Stimulated activated CD4-positive, alpha-beta T cell treated with anti-CD3 and anti-CD28 coated beads, Interleukin-12 subunit alpha, Interleukin-12 subunit beta, amount 100 ng/mL, for 24 hours (primary cell): ENCODE data around the gene ZFP57.
A peak's percentile ranks its signal among the peaks of the same experiment; 100 is the strongest.

Experiments used
- DNase-seq, 2 experiments: peaks; one replicate each; pipeline ENCODE4 v3.0.0-alpha.2; 2020; ENCODE audit warnings: low read depth in 2 of 2

The ZFP57 gene

GRCh38 chr6:29655658-29656057, 25.3 kb downstream of the ZFP57 start:
- DNase-seq: no peak

DNA sequence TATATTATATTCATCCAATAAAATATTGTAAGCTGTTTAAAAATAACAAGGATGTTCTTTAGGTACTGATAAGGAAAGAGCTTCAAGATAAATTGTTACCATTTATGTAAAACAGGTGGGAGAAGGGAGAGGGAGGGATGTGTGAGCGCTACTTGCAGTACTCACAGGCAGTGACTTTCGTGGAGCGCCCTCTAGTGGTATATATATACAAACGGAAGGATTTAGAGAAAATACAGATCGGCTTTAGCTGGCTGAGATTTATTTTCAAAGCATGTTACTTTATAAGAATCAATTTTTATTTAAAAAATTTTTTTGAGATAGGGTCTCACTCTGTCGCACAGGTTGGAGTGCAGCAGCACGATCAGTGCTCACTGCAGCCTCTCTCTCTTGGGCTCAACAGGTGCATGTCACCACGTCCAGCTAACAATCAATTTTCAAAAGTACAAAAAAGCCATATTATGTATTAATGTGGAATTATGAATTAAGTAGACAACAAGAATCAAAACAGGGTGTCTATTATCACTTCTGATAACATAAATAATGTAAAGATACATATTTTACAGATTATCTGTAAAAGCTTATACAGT, 27.4 kb downstream of the ZFP57 start:
- DNase-seq: no peak

GRCh38 chr6:29652198-29652584, 28.8 kb downstream of the ZFP57 start:
- DNase-seq: no peak

DNA sequence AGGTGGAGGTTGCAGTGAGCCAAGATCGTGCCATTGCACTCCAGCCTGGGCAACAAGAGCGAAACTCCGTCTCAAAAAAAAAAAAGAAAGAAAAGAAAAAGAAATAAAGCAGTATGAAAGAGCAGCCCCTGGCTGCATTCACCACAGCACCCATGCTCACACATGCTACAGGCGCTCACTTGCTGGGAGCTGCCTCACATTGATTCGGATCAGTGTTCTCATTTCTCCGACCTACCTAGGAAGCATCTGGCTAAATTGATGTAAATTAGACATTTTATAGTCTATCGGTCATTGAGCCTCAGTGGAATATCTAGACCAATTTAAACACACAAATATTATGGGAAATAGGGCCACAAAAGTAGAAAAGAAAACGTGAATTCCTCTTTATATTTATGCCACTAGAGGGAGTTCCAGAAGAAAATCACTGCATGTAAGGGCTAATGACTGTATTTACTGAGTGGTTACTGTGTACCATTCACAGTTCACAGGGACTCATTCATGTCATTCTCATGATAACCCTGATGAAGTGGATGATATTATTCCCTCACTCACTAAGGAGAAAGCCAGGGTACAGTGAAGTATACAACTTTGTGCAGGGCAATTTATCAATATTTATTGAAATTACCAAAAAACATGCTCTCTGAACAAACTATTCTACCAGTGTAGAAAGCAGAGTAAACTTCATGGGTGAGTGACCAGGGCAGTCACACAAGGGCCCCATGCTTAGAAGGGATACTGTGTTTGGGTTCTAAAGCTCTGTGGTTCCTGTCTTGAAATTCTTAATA, 29.3 kb downstream of the ZFP57 start:
- DNase-seq: no peak

GRCh38 chr6:29649701-29650673, 31.0 kb downstream of the ZFP57 start:
- DNase-seq: peak; percentile 94 to 99

GRCh38 chr6:29647927-29648642, 32.9 kb downstream of the ZFP57 start:
- no peak for DNase-seq

GRCh38 chr6:29641430-29642148, 39.4 kb downstream of the ZFP57 start:
- DNase-seq: no peak

DNA sequence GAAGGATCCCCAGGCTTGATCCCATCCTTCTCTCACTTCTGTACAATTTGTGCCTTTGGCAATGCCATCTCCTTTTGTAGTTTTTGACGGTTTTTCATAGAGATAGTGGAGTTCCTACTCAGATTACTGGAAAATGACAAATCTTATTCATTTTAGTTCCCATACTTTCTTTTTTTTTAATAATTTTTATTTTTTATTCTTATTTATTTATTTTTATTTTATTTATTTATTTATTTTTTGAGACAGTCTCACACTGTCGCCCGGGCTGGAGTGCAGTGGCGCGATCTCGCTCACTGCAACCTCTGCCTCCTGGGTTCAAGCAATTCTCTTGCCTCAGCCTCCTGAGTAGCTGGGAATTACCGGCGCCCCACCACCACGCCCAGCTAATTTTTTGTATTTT, 43.7 kb downstream of the ZFP57 start:
- no peak for DNase-seq

- DNase-seq: no peak
Measured at GRCh38 chr6:29633534-29633905, 47.4 kb downstream of the ZFP57 start.

DNA sequence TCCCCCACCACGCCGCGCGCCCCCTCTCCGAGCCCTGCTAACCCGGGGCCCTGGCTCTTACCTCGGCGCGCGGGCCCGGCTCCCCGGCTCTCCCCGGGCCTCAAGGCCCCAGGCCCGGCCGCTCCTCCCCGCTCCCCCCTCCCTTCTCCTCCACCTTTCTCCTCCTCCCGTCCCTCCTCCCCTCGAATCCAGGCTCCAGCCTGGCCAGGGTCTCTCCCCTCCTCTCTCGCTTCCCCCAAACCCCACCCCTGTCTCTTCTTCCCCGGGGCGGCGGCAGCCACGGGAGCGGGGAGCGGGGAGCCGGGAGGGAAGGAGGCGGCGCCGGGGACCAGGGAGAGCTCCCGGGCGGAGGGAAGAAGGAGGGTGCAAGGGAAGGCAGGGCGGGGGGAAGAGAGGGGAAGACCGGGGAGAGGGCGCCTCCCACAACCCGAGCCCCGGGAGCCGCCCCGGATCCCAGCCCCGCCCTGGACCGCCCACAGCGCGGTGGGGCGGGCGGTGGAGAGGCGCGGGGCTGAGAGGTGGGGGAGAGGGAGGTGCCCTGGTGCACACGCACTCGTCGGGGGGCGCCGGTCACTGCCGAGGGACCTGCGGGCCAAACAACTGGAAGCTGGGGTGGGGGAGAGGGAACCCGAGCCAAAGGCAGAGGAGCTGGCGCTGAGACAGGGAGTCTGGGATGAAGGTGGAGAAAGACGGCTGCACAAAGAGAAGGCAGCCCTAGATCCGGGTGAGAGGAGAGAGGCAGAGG, 48.0 kb downstream of the ZFP57 start, which contains the start of gene GABBR1:
Gene GABBR1, minus strand, starts transcription at position 395 of the 745 bp plus-strand sequence. CDS start 798 bp downstream, outside the sequence.
- DNase-seq: peak; percentile 49 to 70

DNA sequence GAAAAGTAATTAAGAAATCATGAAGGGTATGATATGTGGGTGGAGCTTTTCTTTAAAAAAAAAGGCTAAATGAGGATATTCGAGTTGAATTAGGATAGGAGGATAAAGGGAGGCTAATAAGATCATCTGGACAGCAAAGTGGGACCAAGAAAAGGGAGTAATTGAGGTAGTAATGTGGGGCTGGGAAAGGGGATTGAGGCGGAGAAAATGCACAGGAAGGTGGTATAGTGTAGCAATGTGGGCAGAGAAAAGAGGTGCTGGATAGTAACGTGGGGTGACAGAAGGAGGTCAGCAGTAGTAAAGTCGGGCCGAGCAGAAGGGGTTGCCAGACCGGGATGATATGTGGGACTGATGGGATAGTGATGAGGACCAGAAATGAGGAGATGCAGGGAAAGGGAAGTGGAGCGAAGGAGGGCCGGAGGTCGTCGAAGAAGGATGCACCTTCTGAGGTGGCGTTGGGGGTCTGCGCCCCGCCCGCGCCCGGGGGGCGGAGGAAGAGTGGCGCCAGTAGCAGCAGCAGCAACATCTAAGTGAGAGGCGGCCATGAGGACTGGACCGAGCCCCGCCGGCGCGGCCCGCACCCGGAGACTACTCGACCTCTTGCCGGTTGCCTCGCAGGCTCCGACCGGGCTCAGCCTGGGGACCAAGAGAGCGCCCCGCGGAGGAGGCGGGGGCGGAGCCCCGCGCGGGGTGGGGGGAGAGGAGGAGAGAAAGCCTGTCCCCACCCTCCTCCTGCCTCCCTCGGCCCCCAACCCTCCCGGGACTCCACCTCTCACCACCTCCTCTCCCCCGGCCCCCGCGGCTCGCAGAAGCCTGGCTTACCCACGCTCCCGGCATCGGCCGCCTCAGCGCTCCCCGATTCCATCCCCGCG, 48.9 kb downstream of the ZFP57 start:
- DNase-seq: peak in 1 of 2 experiments; percentile 33

GRCh38 chr6:29631209-29631810, 49.6 kb downstream of the ZFP57 start:
- DNase-seq: no peak

GRCh38 chr6:29630315-29630714, 50.6 kb downstream of the ZFP57 start:
- no peak for DNase-seq

DNA sequence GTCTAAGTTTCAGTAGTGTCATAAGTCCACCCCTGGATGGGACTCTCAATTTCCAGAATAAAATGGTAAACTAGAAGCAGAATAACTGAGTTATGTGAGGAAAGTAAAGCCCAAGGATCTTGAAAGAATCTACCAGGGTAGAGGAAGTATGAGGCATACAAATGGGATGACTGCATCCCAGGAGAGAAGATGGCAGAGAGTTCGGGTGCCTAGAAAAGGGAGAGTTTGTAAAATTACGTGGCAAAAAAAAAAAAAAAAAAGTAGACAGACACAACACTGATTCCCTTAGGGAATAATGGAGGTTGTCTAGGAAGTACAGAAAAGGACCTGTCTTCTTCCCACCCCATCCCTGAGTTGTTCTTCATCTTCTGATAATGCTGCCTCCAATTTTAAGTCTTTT, 51.4 kb downstream of the ZFP57 start:
- no peak for DNase-seq

DNA sequence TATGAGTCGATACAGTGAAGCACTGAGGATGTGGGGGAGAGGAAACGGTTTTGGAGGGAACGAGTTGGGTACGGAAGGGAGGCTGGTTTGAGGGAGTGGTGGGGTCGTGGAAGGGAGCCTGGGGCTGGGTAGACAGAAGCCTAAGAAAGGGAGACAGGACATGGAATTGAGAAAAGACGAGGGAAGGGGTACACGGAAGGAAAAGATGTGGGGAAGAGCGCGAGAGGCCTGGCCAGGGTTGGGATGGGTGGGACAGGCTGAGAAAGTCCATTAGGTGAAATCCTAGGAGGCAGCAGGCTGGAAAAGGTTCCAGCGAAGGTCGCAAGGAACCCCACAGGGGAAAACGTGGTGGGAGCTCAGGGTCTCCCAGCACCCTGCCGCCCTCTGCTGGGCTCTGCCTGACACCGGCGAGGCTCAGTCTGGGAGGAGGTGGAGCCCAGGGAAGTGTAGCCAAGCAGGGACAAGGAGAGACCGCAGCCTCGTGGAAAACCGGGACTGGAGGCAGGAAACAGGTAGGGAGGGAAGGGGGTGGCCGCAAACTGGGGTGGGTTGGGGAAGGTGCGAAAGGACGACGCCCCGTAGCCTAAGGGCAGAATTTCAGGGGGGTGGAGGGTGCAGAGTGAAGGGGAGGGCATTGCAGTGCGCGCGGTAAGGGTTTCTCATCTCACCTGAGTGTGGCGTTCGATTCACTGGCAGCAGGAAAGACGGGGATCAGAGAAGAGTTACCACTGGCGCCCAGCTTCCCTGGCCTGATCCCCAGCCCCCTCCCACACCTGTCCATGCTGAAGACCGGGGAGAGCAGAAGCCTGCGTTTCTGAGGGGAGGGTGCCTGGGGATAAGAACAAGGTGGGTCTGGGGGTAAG, 52.3 kb downstream of the ZFP57 start:
- peak in 1 of 2 experiments; percentile 52 for DNase-seq

DNA sequence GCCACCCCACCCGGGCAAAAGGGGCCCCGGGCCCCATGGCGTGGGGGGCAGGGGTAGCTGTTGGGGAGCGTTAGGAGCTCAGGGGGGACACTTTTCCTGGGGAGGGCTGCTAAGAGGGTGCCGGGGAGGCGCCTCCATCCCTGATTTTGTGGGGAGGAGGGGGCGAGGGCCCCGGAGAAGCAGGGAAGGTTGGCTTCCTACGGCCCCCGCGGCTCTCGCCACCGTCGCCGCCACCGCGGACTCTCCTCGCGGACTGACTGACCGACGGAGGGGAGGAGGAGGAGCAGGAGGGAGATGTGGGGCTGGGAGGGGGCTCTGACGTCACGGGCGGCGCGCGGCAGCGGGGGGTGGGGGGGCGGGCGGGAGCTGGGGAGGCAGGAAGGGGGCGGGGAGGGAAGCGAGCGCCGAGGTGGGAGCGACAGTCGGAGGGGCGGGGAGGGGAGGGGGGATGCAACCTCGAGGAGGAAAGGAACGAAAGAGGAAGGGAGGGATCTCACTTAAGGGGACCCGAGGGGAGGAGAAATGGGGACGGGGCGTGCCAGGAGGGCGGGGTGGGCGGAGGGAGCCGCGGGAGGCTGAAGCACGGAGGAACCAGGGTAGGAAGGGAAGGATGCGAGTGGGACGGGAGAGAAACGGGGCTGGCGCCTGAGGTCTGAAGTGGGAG, 53.1 kb downstream of the ZFP57 start:
- peak in 1 of 2 experiments; percentile 52 for DNase-seq
